HAP-1 (cell line): ENCODE measurements around the gene OTOS.

Experiments
- DNase-seq, 2 experiments: peaks; one replicate each; pipeline ENCODE4 v3.0.0-alpha.2; 2016 to 2020; ENCODE audit warnings: low spot score in 2 of 2
- H3K27me3 ChIP-seq: fragments of 250-450 bp; sonication (Bioruptor Pico); 2 replicates; pipeline ENCODE4 v1.5.1; 2020; ENCODE audit warnings: low read depth, mild to moderate bottlenecking, moderate library complexity
- H3K36me3 ChIP-seq: fragments of 250-450 bp; sonication (Bioruptor Pico); replicated peaks from 2 replicates; pipeline ENCODE4 v1.5.1; 2020; ENCODE audit warnings: mild to moderate bottlenecking
- H3K4me1 ChIP-seq: fragments of 250-450 bp; sonication (Bioruptor Pico); 2 replicates; pipeline ENCODE4 v1.5.1; 2020; ENCODE audit warnings: mild to moderate bottlenecking
- H3K4me3 ChIP-seq: fragments of 250-450 bp; sonication (Bioruptor Pico); 2 replicates; pipeline ENCODE4 v1.5.1; 2020; ENCODE audit warnings: mild to moderate bottlenecking, moderate library complexity
- H3K9me3 ChIP-seq: fragments of 250-450 bp; sonication (Bioruptor Pico); 2 replicates; pipeline ENCODE4 v1.5.1; 2020; ENCODE audit warnings: mild to moderate bottlenecking, moderate library complexity
- in situ Hi-C: fragments of 300-500 bp; cut with MboI; formaldehyde crosslinking; loops from 3 replicates; pipeline ENCODE4 v1.14.3; 2020; ENCODE audit warnings: low sequenced_read_pairs, inconsistent platforms, mixed read lengths

OTOS gene

GRCh38 chr2:240133401-240133800 lies 7.1 kb downstream of the OTOS start:
- in situ Hi-C loops = no loop called here
- H3K9me3 ChIP-seq = no peaks in the 10 kb centered on the region
- H3K27me3 ChIP-seq = no peaks in the 10 kb centered on the region
- peak in 1 of 2 experiments; percentile 4 for DNase-seq
- H3K36me3 ChIP-seq = peaks cover 52% of the 10 kb centered on the region
- H3K4me3 ChIP-seq = no peak overlapping the region
- H3K4me1 ChIP-seq = peaks cover 4% of the 10 kb centered on the region; the same call in 1 of the 2 replicates

GRCh38 chr2:240132651-240132980 lies 7.8 kb downstream of the OTOS start:
- H3K4me1 ChIP-seq = peaks cover 4% of the 10 kb centered on the region; the same call in 1 of the 2 replicates
- peaks cover 55% of the 10 kb centered on the region for H3K36me3 ChIP-seq
- no peaks in the 10 kb centered on the region for H3K27me3 ChIP-seq
- in situ Hi-C loops = no loop called here
- H3K4me3 ChIP-seq = no peak overlapping the region
- no peaks in the 10 kb centered on the region for H3K9me3 ChIP-seq
- DNase-seq = no peak

- H3K27me3 ChIP-seq = no peaks in the 10 kb centered on the region
- no peak overlapping the region for H3K4me3 ChIP-seq
- peaks cover 4% of the 10 kb centered on the region; the same call in 1 of the 2 replicates for H3K4me1 ChIP-seq
- peak in 1 of 2 experiments; percentile 13 for DNase-seq
- H3K9me3 ChIP-seq = no peaks in the 10 kb centered on the region
- in situ Hi-C loops = no loop called here
- H3K36me3 ChIP-seq = peaks cover 55% of the 10 kb centered on the region
These were observed 8.4 kb downstream of the OTOS start for GRCh38 chr2:240131941-240132650.

- in situ Hi-C loops = no loop called here
- H3K36me3 ChIP-seq = peaks cover 55% of the 10 kb centered on the region
These were observed 9.2 kb downstream of the OTOS start for GRCh38 chr2:240131296-240131695.

GRCh38 chr2:240130393-240131195 lies 9.9 kb downstream of the OTOS start:
- Histone ChIP-seq H3K27me3 (no peaks in the 10 kb centered on the region), H3K36me3 (peaks cover 55% of the 10 kb centered on the region), H3K4me3 (no peak overlapping the region), H3K9me3 (no peaks in the 10 kb centered on the region), H3K4me1 (no peaks in the 10 kb centered on the region)
- peak in 1 of 2 experiments; percentile 4 for DNase-seq
- in situ Hi-C loops = no loop called here

More at GRCh38 chr2:240131296-240131695, 9.2 kb downstream of the OTOS start:
- Histone ChIP-seq H3K4me3 (no peak overlapping the region), H3K9me3 (no peaks in the 10 kb centered on the region), H3K27me3 (no peaks in the 10 kb centered on the region), H3K4me1 (no peaks in the 10 kb centered on the region)
- DNase-seq = peak in 1 of 2 experiments; percentile 3

GRCh38 chr2:240129731-240130392 lies 10.6 kb downstream of the OTOS start:
- peak in 1 of 2 experiments; percentile 7 for DNase-seq
- Histone ChIP-seq H3K36me3 (peaks cover 55% of the 10 kb centered on the region), H3K27me3 (no peaks in the 10 kb centered on the region), H3K9me3 (no peaks in the 10 kb centered on the region), H3K4me3 (no peak overlapping the region), H3K4me1 (no peaks in the 10 kb centered on the region)
- in situ Hi-C loops = no loop called here

- Histone ChIP-seq H3K4me1 (no peaks in the 10 kb centered on the region), H3K9me3 (no peaks in the 10 kb centered on the region), H3K27me3 (no peaks in the 10 kb centered on the region), H3K36me3 (peaks cover 55% of the 10 kb centered on the region), H3K4me3 (no peak overlapping the region)
- in situ Hi-C loops = no loop called here
- DNase-seq = peak in 1 of 2 experiments; percentile 1
These were observed 11.1 kb downstream of the OTOS start for GRCh38 chr2:240129311-240129710.

GRCh38 chr2:240128608-240129145 lies 11.8 kb downstream of the OTOS start:
- DNase-seq = peak in 1 of 2 experiments; percentile 1
- H3K27me3 ChIP-seq = no peaks in the 10 kb centered on the region
- H3K4me1 ChIP-seq = no peaks in the 10 kb centered on the region
- H3K4me3 ChIP-seq = no peak overlapping the region
- no peaks in the 10 kb centered on the region for H3K9me3 ChIP-seq
- peaks cover 53% of the 10 kb centered on the region for H3K36me3 ChIP-seq
- in situ Hi-C loops = no loop called here

GRCh38 chr2:240127911-240128607 lies 12.4 kb downstream of the OTOS start:
- in situ Hi-C loops = no loop called here
- no peak overlapping the region for H3K4me3 ChIP-seq
- peaks cover 47% of the 10 kb centered on the region for H3K36me3 ChIP-seq
- no peaks in the 10 kb centered on the region for H3K27me3 ChIP-seq
- DNase-seq = peak in 1 of 2 experiments; percentile 5
- H3K4me1 ChIP-seq = no peaks in the 10 kb centered on the region
- H3K9me3 ChIP-seq = no peaks in the 10 kb centered on the region

GRCh38 chr2:240127191-240127750 lies 13.2 kb downstream of the OTOS start:
- H3K36me3 ChIP-seq = peaks cover 39% of the 10 kb centered on the region
- no peak overlapping the region for H3K4me3 ChIP-seq
- no peaks in the 10 kb centered on the region for H3K27me3 ChIP-seq
- H3K4me1 ChIP-seq = no peaks in the 10 kb centered on the region
- H3K9me3 ChIP-seq = no peaks in the 10 kb centered on the region
- in situ Hi-C loops = no loop called here
- DNase-seq = peak in 1 of 2 experiments; percentile 4

GRCh38 chr2:240126731-240127130 lies 13.7 kb downstream of the OTOS start:
- peak in 1 of 2 experiments; percentile 5 for DNase-seq
- in situ Hi-C loops = no loop called here
- H3K36me3 ChIP-seq = peaks cover 34% of the 10 kb centered on the region

GRCh38 chr2:240125742-240126141 lies 14.7 kb downstream of the OTOS start:
- Histone ChIP-seq H3K36me3 (peaks cover 24% of the 10 kb centered on the region), H3K9me3 (no peaks in the 10 kb centered on the region), H3K4me3 (no peak overlapping the region), H3K27me3 (no peaks in the 10 kb centered on the region), H3K4me1 (no peaks in the 10 kb centered on the region)
- in situ Hi-C loops = no loop called here
- DNase-seq = peak in 1 of 2 experiments; percentile 3

More at GRCh38 chr2:240126731-240127130, 13.7 kb downstream of the OTOS start:
- H3K27me3 ChIP-seq = no peaks in the 10 kb centered on the region
- H3K4me3 ChIP-seq = no peak overlapping the region
- H3K9me3 ChIP-seq = no peaks in the 10 kb centered on the region
- no peaks in the 10 kb centered on the region for H3K4me1 ChIP-seq

GRCh38 chr2:240124651-240125030 lies 15.8 kb downstream of the OTOS start:
- no peaks in the 10 kb centered on the region for H3K27me3 ChIP-seq
- H3K9me3 ChIP-seq = no peaks in the 10 kb centered on the region
- H3K36me3 ChIP-seq = peaks cover 13% of the 10 kb centered on the region
- peak in 1 of 2 experiments; percentile 3 for DNase-seq
- in situ Hi-C loops = no loop called here
- no peaks in the 10 kb centered on the region for H3K4me1 ChIP-seq
- no peak overlapping the region for H3K4me3 ChIP-seq
